ENCODE data around the gene CYP46A1.

DNA sequence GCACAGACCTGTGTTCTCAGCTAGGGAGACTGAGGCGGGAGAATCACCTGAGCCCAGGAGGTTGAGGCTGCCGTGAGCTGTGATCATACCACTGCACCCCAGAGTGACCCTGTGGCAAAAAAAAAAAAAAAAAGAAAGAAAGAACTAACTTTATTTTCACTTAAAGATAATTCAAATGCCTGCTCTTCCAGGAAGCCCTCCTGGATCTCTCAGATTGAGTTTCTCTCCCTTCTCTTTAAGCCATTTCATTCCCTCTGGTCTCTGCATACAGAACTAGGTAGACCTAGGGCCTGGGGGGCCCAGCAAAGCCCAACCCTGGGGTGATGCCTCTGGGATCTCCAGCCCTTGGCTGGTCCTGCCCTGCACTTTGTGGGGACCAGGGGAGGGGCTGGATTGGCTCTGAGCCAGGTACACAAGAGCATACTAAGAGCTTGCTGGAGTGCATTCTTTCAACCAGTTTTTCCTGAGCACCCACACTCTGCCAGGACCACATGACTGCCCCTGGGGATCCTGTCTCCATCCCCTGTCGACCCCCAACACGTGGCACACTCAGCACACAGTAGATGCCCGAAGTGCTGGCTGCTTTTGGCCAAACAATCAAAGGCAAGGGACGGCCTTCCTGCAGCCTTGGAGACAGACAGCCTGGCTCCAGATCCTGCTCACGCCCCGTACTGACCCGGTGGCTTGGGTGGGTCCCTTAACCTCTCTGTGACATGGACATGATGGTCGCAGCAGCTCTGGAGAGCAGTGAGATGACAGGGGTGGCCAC, 52.7 kb downstream of the CYP46A1 start:
- TF ChIP-seq, protein P1, sequence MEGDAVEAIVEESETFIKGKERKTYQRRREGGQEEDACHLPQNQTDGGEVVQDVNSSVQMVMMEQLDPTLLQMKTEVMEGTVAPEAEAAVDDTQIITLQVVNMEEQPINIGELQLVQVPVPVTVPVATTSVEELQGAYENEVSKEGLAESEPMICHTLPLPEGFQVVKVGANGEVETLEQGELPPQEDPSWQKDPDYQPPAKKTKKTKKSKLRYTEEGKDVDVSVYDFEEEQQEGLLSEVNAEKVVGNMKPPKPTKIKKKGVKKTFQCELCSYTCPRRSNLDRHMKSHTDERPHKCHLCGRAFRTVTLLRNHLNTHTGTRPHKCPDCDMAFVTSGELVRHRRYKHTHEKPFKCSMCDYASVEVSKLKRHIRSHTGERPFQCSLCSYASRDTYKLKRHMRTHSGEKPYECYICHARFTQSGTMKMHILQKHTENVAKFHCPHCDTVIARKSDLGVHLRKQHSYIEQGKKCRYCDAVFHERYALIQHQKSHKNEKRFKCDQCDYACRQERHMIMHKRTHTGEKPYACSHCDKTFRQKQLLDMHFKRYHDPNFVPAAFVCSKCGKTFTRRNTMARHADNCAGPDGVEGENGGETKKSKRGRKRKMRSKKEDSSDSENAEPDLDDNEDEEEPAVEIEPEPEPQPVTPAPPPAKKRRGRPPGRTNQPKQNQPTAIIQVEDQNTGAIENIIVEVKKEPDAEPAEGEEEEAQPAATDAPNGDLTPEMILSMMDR (IDR thresholded peaks at IDR 0.05; ENCODE audit: low read length) = no peak
- TF ChIP-seq EZH2 (IDR thresholded peaks at IDR 0.05; ENCODE audit: borderline replicate concordance, low read length) = no peak
